HepG2 (cell line): ENCODE data around the gene CCDC142. TPM values are rescaled to one million over a fixed set of nuclear protein-coding genes. Genes with fewer than 3 reads are reported as not detected.
A peak's percentile ranks its signal among the peaks of the same experiment; 100 is the strongest.

Experiments
- BCL6 ChIP-seq: IDR thresholded peaks from 2 replicates; pipeline ENCODE4 v1.6.1; 2016; ENCODE audit warnings: missing genetic modification reagents, missing compliant biosample characterization
- ETV6 ChIP-seq: sonication (generic); formaldehyde crosslinking; conservative IDR thresholded peaks from 2 replicates; pipeline ENCODE4 v1.4.0; 2020; ENCODE audit warnings: missing genetic modification reagents
- FOXP4 ChIP-seq: sonication (generic); formaldehyde crosslinking; IDR thresholded peaks from 2 replicates; pipeline ENCODE4 v1.4.0; 2020; ENCODE audit warnings: missing genetic modification reagents
- HNRNPLL ChIP-seq: fragments of 200-400 bp; formaldehyde crosslinking; IDR thresholded peaks from 2 replicates; pipeline ENCODE4 v1.6.1; 2017; ENCODE audit warnings: mild to moderate bottlenecking, low read depth, low read length; ENCODE audit not compliant: poor library complexity, severe bottlenecking
- KAT8 ChIP-seq: IDR thresholded peaks from 2 replicates; pipeline ENCODE4 v1.6.1; 2016; ENCODE audit warnings: missing genetic modification reagents, missing compliant biosample characterization
- MEIS1 ChIP-seq: sonication (generic); formaldehyde crosslinking; IDR thresholded peaks from 2 replicates; pipeline ENCODE4 v1.9.0; 2021; ENCODE audit warnings: mild to moderate bottlenecking, missing genetic modification reagents, moderate library complexity, borderline replicate concordance
- PBX2 ChIP-seq: IDR thresholded peaks from 2 replicates; pipeline ENCODE4 v1.6.1; 2016; ENCODE audit warnings: control low read depth
- SALL1 ChIP-seq: sonication (generic); formaldehyde crosslinking; IDR thresholded peaks from 2 replicates; pipeline ENCODE4 v1.8.0; 2022; ENCODE audit warnings: mild to moderate bottlenecking, missing genetic modification reagents
- ZNF230 ChIP-seq: sonication (generic); formaldehyde crosslinking; IDR thresholded peaks from 2 replicates; pipeline ENCODE4 v1.4.0; 2020; ENCODE audit warnings: mild to moderate bottlenecking, missing genetic modification reagents
- ZNF512B ChIP-seq: sonication (generic); formaldehyde crosslinking; IDR thresholded peaks from 2 replicates; pipeline ENCODE4 v1.5.1; 2020; ENCODE audit warnings: missing genetic modification reagents, mild to moderate bottlenecking, borderline replicate concordance
- ZNF567 ChIP-seq: sonication (generic); formaldehyde crosslinking; IDR thresholded peaks from 2 replicates; pipeline ENCODE4 v1.8.1; 2023; ENCODE audit warnings: mild to moderate bottlenecking, missing genetic modification reagents, borderline replicate concordance
- ZNF605 ChIP-seq: sonication (generic); formaldehyde crosslinking; IDR thresholded peaks from 2 replicates; pipeline ENCODE4 v1.8.0; 2022; ENCODE audit warnings: mild to moderate bottlenecking, missing genetic modification reagents
- ZNF740 ChIP-seq: sonication (generic); formaldehyde crosslinking; IDR thresholded peaks from 2 replicates; pipeline ENCODE4 v1.4.0; 2020; ENCODE audit warnings: missing genetic modification reagents
- ZNF800 ChIP-seq: sonication (generic); formaldehyde crosslinking; IDR thresholded peaks from 2 replicates; pipeline ENCODE4 v1.4.0; 2020; ENCODE audit warnings: missing genetic modification reagents
- polyA plus RNA-seq, 8 experiments: library from polyadenylated mRNA; depleted of rRNA in 3 of 8; stranded (reverse) in 7 of 8; unstranded in 1 of 8; fragments of >200 nt; fragmentation: Illumina TruSeq in 4 of 8; extraction: Trizol in 4 of 8; gene quantifications; 2 replicates each; pipeline versions ENCODE4 v1.2.1 to v1.2.3, GENCODE V29; 2011 to 2016; ENCODE audit warnings: low read depth in 4 of 8, missing spikeins in 1 of 8, mixed read lengths in 1 of 8; ENCODE audit not compliant: insufficient read depth in 1 of 8
- total RNA-seq, 5 experiments: library from RNA; depleted of rRNA; stranded (reverse); fragments of >200 nt; fragmentation: Illumina TruSeq; extraction: Trizol; gene quantifications; 2 replicates each; pipeline ENCODE4 v1.2.3, GENCODE V29; 2016; ENCODE audit warnings: low read depth in 1 of 5

The CCDC142 gene
- total and polyA plus RNA-seq, 2 of the 13 experiments (the other 11 are each of a cell fraction or from before 2014, with no cell fraction given), result 14.7 to 30.4 TPM

- no peak for TF ChIP-seq ZNF512B (CRISPR knock-in tag)
- TF ChIP-seq ZNF800, result peak; percentile 81
- no peak for TF ChIP-seq PBX2 (CRISPR knock-in tag)
- 0 out of 2 replicates have a peak, but pooled peaks have one; percentile 27 for TF ChIP-seq BCL6 (CRISPR knock-in tag)
- TF ChIP-seq MEIS1 (CRISPR knock-in tag), result no peak
- TF ChIP-seq KAT8 (CRISPR knock-in tag), result peak; percentile 98
- peak; percentile 85 for TF ChIP-seq SALL1
- TF ChIP-seq ZNF740 (CRISPR knock-in tag), result 0 out of 2 replicates have a peak, but pooled peaks have one; percentile 34
- TF ChIP-seq HNRNPLL, result peak; percentile 81
- peak; percentile 67; the same call in 1 of the 2 replicates for TF ChIP-seq FOXP4
- TF ChIP-seq ZNF230 (CRISPR knock-in tag), result 0 out of 2 replicates have a peak, but pooled peaks have one; percentile 76
- no peak for TF ChIP-seq ZNF567 (CRISPR knock-in tag)
- TF ChIP-seq ZNF605, result peak; percentile 97
- peak; percentile 93; the same call in 1 of the 2 replicates for TF ChIP-seq ETV6 (CRISPR knock-in tag)
These were observed 46.8 kb upstream of the CCDC142 start, which contains the start of the genes AUP1 and HTRA2 (continued) for GRCh38 chr2:74529357-74530238.
